Bronchial epithelial cell (primary cell): ENCODE results near the gene ACADS. TPM values are rescaled to one million over a fixed set of nuclear protein-coding genes. Genes with fewer than 3 reads are reported as not detected.

ENCODE experiments used
- DNase-seq: peaks from one replicate; pipeline ENCODE4 v3.0.0-alpha.2; 2010; ENCODE audit warnings: low read depth
- FAIRE-seq: peaks from 2 replicates; lab custom pipeline; 2011; peaks lifted over from hg19 to GRCh38; lab: Jason Lieb, UNC
- H3K27me3 ChIP-seq: 2 replicates; pipeline ENCODE4 v1.5.1; 2011; ENCODE audit warnings: low read length; ENCODE audit not compliant: control insufficient read depth, insufficient read depth
- H3K36me3 ChIP-seq: 2 replicates; pipeline ENCODE4 v1.5.1; 2011; ENCODE audit warnings: low read length; ENCODE audit not compliant: control insufficient read depth, insufficient read depth
- H3K4me3 ChIP-seq: 2 replicates; pipeline ENCODE4 v1.5.1; 2011; ENCODE audit warnings: mild to moderate bottlenecking, low read depth, low read length, control low read depth
- CTCF ChIP-seq: IDR thresholded peaks from 2 replicates; pipeline ENCODE4 v1.5.1; 2011; ENCODE audit warnings: mild to moderate bottlenecking, moderate library complexity, low read length, control low read depth, inconsistent platforms; ENCODE audit not compliant: insufficient read depth, severe bottlenecking
- total RNA-seq: library from RNA; depleted of rRNA; stranded (reverse); fragments of >200 nt; gene quantifications from 2 replicates; pipeline ENCODE4 v1.2.1, GENCODE V29; 2014

ACADS gene
- total RNA-seq, 1 donor from 2014 or later = 7.4 TPM

GRCh38 chr12:120705618-120706017 lies 20.0 kb upstream of the ACADS start:
- DNase-seq = no peak
- no peak for TF ChIP-seq CTCF
- FAIRE-seq = no peak
- no peaks in the 10 kb centered on the region for H3K27me3 ChIP-seq
- peaks cover 3% of the 10 kb centered on the region for H3K36me3 ChIP-seq
- H3K4me3 ChIP-seq = no peak overlapping the region

- TF ChIP-seq CTCF = no peak
- DNase-seq (no peak), FAIRE-seq (no peak)
- H3K27me3 ChIP-seq = no peaks in the 10 kb centered on the region
- H3K4me3 ChIP-seq = no peak overlapping the region
- H3K36me3 ChIP-seq = peaks cover 3% of the 10 kb centered on the region
Measured at GRCh38 chr12:120706029-120706428, 19.6 kb upstream of the ACADS start.

- no peak overlapping the region for H3K4me3 ChIP-seq
- TF ChIP-seq CTCF = no peak
- peaks cover 1% of the 10 kb centered on the region for H3K36me3 ChIP-seq
- FAIRE-seq (no peak), DNase-seq (no peak)
- H3K27me3 ChIP-seq = no peaks in the 10 kb centered on the region
Measured at GRCh38 chr12:120708651-120709050, 17.0 kb upstream of the ACADS start.

GRCh38 chr12:120710031-120710804 lies 15.4 kb upstream of the ACADS start, which contains the start of gene UNC119B:
Gene UNC119B, plus strand, starts transcription at chr12:120710458. Its CDS starts 17 bp downstream, at chr12:120710475.
- peaks cover 3% of the 10 kb centered on the region for H3K36me3 ChIP-seq
- H3K27me3 ChIP-seq = no peaks in the 10 kb centered on the region
- TF ChIP-seq CTCF = no peak
- peak within 1 kb of the TSS; percentile 76 for H3K4me3 ChIP-seq
- DNase-seq (peak; percentile 25), FAIRE-seq (no peak)

- DNase-seq (no peak), FAIRE-seq (no peak)
- H3K36me3 ChIP-seq = peaks cover 5% of the 10 kb centered on the region
- H3K4me3 ChIP-seq = peak overlapping the region; percentile 76
- no peaks in the 10 kb centered on the region for H3K27me3 ChIP-seq
- TF ChIP-seq CTCF = no peak
Measured at GRCh38 chr12:120710805-120711296, 14.8 kb upstream of the ACADS start.
